B cell (primary cell): ENCODE results near the gene LSM12. TPM values are rescaled to one million over a fixed set of nuclear protein-coding genes. Genes with fewer than 3 reads are reported as not detected.

ENCODE experiments used
- ATAC-seq: fragments of 200-7000 bp; cut with Tn5 transposase; one replicate; pipeline ENCODE4 v1.10.0; 2021; ENCODE audit warnings: low read depth, mild to moderate bottlenecking, moderate number of reproducible peaks, moderate library complexity
- CTCF ChIA-PET: fragments of 350-600 bp; sonication (Branson Sonifier 250); formaldehyde crosslinking; loops from one replicate; lab custom pipeline; 2021; ENCODE audit warnings: antibody characterized with exemption, inconsistent platforms; lab: Charles Lee
- POLR2A ChIA-PET: fragments of 350-600 bp; sonication (Branson Sonifier 250); formaldehyde crosslinking; loops from one replicate; lab custom pipeline; 2021; ENCODE audit warnings: antibody characterized with exemption; lab: Charles Lee
- DNase-seq: peaks from one replicate; pipeline ENCODE4 v3.0.0; 2013
- H2AFZ ChIP-seq: 2 replicates; pipeline ENCODE4 v1.6.1; 2012; ENCODE audit warnings: mild to moderate bottlenecking, low read depth, low read length; ENCODE audit not compliant: insufficient read depth, poor library complexity, severe bottlenecking
- H3K27ac ChIP-seq, 2 donors: 1 replicate in 1 of 2; 2 replicates in 1 of 2; pipeline ENCODE4 v1.5.1; 2012 to 2013; ENCODE audit warnings: low read length in 2 of 2, mild to moderate bottlenecking in 2 of 2, moderate library complexity in 1 of 2
- H3K27me3 ChIP-seq, 4 experiments: fragments of 200-600 bp in 1 of 4; sonication (generic) in 1 of 4; replicated peaks in 1 of 4; 1 replicate in 2 of 4; 2 replicates in 2 of 4; pipeline versions ENCODE4 v1.6.1 to v1.7.0; 2013 to 2016; ENCODE audit warnings: low read length in 3 of 4, mild to moderate bottlenecking in 2 of 4, mixed read lengths in 1 of 4, moderate library complexity in 1 of 4; ENCODE audit not compliant: insufficient read depth in 4 of 4, control insufficient read depth in 3 of 4; ENCODE audit errors: control extremely low read depth in 1 of 4
- H3K36me3 ChIP-seq, 2 experiments: replicated peaks in 1 of 2; 1 replicate in 1 of 2; 2 replicates in 1 of 2; pipeline versions ENCODE4 v1.6.1 to v1.7.1; 2013; ENCODE audit warnings: low read length in 1 of 2; ENCODE audit not compliant: insufficient read depth in 2 of 2, control insufficient read depth in 1 of 2; ENCODE audit errors: control extremely low read depth in 1 of 2, extremely low read depth in 1 of 2
- H3K4me1 ChIP-seq, 2 donors: fragments of 200-600 bp in 1 of 2; sonication (generic) in 1 of 2; 1 replicate in 1 of 2; 2 replicates in 1 of 2; pipeline versions ENCODE4 v1.5.1 to v1.6.1; 2013 to 2017; ENCODE audit warnings: low read length in 2 of 2; ENCODE audit not compliant: control insufficient read depth in 2 of 2, insufficient read depth in 2 of 2
- H3K4me2 ChIP-seq: replicated peaks from 2 replicates; pipeline ENCODE3; 2012; ENCODE audit warnings: mild to moderate bottlenecking, low read depth, low read length; ENCODE audit not compliant: poor library complexity, severe bottlenecking
- H3K4me3 ChIP-seq, 5 experiments: fragments of 200-600 bp in 1 of 5; sonication (generic) in 1 of 5; 1 replicate in 3 of 5; 2 replicates in 2 of 5; pipeline versions ENCODE4 v1.5.1 to v1.7.0; 2011 to 2016; ENCODE audit warnings: low read length in 4 of 5, mild to moderate bottlenecking in 4 of 5, low read depth in 2 of 5, control low read depth in 1 of 5, moderate library complexity in 1 of 5; ENCODE audit not compliant: insufficient read depth in 1 of 5; ENCODE audit errors: control extremely low read depth in 1 of 5, extremely low read depth in 1 of 5
- H3K79me2 ChIP-seq: fragments of 200-600 bp; sonication (generic); one replicate; pipeline ENCODE4 v1.6.0; 2016; ENCODE audit warnings: low read length; ENCODE audit not compliant: control insufficient read depth, insufficient read depth
- H3K9ac ChIP-seq: fragments of 200-600 bp; sonication (generic); 2 replicates; pipeline ENCODE4 v1.6.1; 2017; ENCODE audit warnings: mild to moderate bottlenecking, low read length, moderate library complexity
- H3K9me3 ChIP-seq, 3 donors: one replicate each; pipeline versions ENCODE4 v1.6.1 to v1.7.1; 2013; ENCODE audit warnings: low read length in 2 of 3; ENCODE audit not compliant: control insufficient read depth in 2 of 3, insufficient read depth in 1 of 3; ENCODE audit errors: control extremely low read depth in 1 of 3
- H4K20me1 ChIP-seq: 2 replicates; pipeline ENCODE4 v1.6.0; 2012; ENCODE audit warnings: mild to moderate bottlenecking, low read length; ENCODE audit not compliant: insufficient read depth, control insufficient read depth, poor library complexity, severe bottlenecking
- H3K27ac Mint-ChIP-seq: one replicate; pipeline ENCODE4 v1.8.0; 2021; ENCODE audit warnings: mixed read lengths
- H3K27me3 Mint-ChIP-seq: one replicate; pipeline ENCODE4 v1.8.0; 2021; ENCODE audit warnings: mixed read lengths
- H3K4me1 Mint-ChIP-seq: one replicate; pipeline ENCODE4 v1.8.0; 2021; ENCODE audit warnings: mixed read lengths
- H3K4me3 Mint-ChIP-seq: one replicate; pipeline ENCODE4 v1.8.0; 2021; ENCODE audit warnings: mixed read lengths
- H3K9me3 Mint-ChIP-seq: one replicate; pipeline ENCODE4 v1.8.0; 2022; ENCODE audit warnings: mixed read lengths; ENCODE audit not compliant: insufficient read depth
- WGBS: methylation state at CpG from one replicate; pipeline ENCODE4 v1.1.5; 2013; ENCODE audit warnings: missing lambda C conversion rate; ENCODE audit not compliant: insufficient coverage; 5-methylcytosine and 5-hydroxymethylcytosine counted together
- intact Hi-C: fragments of 100-400 bp; cut with micrococcal nuclease; formaldehyde crosslinking; loops from one replicate; pipeline ENCODE4 v1.10.0; 2022
- polyA plus RNA-seq: library from polyadenylated mRNA; depleted of rRNA; stranded (reverse); fragments of >200 nt; gene quantifications from 2 replicates; pipeline ENCODE4 v1.2.3, GENCODE V29; 2012
- total RNA-seq, 2 donors: library from RNA; stranded (reverse); fragments of 120-200 nt in 1 of 2; gene quantifications; 1 replicate in 1 of 2; 2 replicates in 1 of 2; pipeline versions ENCODE4 v1.2.3 to v1.2.4, GENCODE V29; 2013 to 2022
- TF ChIP-seq, protein P1 (sequence below): fragments of 200-600 bp; IDR thresholded peaks from one replicate; pipeline ENCODE4 v1.8.0; 2022; ENCODE audit warnings: antibody characterized with exemption, mild to moderate bottlenecking

LSM12 gene
- total and polyA plus RNA-seq, 2 donors (not counting 1 experiment from before 2014, with no cell fraction given), result 16.8 to 31.2 TPM

DNA sequence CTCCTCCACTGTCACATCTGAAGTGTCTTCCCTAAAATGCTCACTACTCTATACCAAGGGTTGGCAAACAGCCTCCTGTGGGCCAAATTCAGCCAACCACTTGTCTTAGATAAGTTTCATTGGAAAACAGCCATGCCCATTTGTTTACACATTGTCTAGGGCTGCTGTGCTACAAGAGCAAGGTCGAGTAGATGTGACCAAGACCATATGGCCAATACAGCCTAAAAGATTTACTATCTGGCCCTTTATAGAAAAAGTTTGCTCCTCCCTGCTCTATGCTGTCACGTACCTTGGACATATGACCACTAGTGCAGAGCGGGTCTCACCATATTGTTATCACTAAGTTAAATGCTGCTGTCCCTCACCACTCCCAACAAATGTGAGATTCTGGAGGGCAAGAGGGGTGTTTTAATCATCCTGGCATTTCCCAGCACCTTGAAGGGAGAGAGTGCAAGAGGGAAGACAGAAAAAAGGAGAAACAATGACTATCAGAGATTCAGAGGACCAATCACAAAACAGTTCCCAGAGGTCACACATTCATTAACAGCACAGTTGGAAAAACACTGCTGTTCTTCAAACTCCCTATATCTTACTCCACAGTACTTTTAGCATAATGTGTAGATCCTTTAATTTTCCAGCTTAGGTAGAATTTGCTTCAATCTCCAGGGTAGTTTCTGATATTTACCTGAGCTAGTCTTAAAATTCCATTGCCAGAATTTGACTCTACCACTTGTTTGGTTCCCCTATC lies 13.2 kb downstream of the LSM12 start:
- Mint-ChIP-seq H3K27ac (no peak overlapping the region), H3K4me3 (no peak overlapping the region)

More for the DNA sequence above, 13.2 kb downstream of the LSM12 start:
- Mint-ChIP-seq H3K9me3 (no peaks in the 10 kb centered on the region), H3K4me1 (peaks cover 11% of the 10 kb centered on the region), H3K27me3 (no peaks in the 10 kb centered on the region)
- Histone ChIP-seq H3K27ac (no peak overlapping the region), H3K4me1 (no peaks in the 10 kb centered on the region), H3K9me3 (no peaks in the 10 kb centered on the region), H3K27me3 (no peaks in the 10 kb centered on the region), H2AFZ (no peak overlapping the region), H3K9ac (no peak overlapping the region), H3K4me3 (no peak overlapping the region), H3K36me3 (peaks cover 6 to 56% of the 10 kb centered on the region in 2 experiments), H3K79me2 (peaks cover 78% of the 10 kb centered on the region), H3K4me2 (no peak overlapping the region), H4K20me1 (peaks cover 46% of the 10 kb centered on the region)
- ATAC-seq (no peak), DNase-seq (no peak)
- WGBS, result 70% methylated on average over 2 of the region's 3 CpGs
- TF ChIP-seq, protein P1, sequence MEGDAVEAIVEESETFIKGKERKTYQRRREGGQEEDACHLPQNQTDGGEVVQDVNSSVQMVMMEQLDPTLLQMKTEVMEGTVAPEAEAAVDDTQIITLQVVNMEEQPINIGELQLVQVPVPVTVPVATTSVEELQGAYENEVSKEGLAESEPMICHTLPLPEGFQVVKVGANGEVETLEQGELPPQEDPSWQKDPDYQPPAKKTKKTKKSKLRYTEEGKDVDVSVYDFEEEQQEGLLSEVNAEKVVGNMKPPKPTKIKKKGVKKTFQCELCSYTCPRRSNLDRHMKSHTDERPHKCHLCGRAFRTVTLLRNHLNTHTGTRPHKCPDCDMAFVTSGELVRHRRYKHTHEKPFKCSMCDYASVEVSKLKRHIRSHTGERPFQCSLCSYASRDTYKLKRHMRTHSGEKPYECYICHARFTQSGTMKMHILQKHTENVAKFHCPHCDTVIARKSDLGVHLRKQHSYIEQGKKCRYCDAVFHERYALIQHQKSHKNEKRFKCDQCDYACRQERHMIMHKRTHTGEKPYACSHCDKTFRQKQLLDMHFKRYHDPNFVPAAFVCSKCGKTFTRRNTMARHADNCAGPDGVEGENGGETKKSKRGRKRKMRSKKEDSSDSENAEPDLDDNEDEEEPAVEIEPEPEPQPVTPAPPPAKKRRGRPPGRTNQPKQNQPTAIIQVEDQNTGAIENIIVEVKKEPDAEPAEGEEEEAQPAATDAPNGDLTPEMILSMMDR, result no peak
- intact Hi-C loops, result no loop called here
- CTCF ChIA-PET, result no interaction called here
- POLR2A ChIA-PET, result no interaction called here
